Activated naive CD8-positive, alpha-beta T cell treated with anti-CD3 and anti-CD28 coated beads, Interleukin-2, amount 50 U/mL, for 16 hours (primary cell): ENCODE data around the gene GPRC5A.

ENCODE experiments used
- DNase-seq: peaks from one replicate; pipeline ENCODE4 v3.0.0-alpha.2; 2020; ENCODE audit warnings: low read depth, low spot score

The GPRC5A gene

DNA sequence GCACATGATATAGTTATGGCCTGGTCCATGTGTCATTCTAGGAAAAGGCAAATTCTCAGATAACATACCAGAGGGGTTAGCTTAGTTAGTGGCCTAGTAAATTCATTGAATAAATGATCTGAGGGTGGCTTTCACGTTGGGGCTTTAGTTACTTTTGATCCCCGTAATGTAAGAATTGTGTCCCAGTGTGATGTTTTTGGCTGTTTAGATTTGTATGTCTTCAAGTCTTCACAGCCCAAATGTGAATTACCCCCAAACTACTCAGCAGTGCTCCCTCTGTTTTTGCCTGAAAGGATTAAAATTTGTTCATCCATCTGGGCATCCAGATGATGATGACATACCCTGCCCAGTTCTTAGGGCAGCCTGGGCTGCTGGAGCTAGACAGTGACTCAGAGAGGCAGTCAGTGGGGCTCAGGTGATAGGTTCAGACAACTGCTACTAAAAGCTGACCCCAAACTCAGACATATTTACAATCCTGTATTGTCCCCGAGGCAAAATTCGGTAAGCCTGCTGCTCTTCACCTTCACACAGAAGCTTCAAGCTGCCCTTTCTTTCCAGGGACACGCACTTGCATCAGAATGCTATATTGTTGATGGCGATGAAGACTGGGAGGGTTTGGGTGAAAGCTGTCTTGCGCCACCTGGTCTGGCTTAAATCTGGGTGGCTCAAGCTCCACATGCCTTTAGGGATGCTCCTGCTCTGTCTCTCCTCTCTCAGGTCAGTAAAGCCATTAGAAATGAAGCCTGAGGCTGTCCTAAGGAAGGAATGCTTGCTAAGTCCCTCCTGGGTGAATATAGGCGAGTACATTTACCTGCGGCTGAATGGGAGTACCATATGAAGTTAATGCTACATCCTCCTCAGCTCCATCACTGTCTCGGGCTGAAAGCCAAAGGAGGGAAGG, 50.3 kb downstream of the GPRC5A start:
- DNase-seq, result no peak

DNA sequence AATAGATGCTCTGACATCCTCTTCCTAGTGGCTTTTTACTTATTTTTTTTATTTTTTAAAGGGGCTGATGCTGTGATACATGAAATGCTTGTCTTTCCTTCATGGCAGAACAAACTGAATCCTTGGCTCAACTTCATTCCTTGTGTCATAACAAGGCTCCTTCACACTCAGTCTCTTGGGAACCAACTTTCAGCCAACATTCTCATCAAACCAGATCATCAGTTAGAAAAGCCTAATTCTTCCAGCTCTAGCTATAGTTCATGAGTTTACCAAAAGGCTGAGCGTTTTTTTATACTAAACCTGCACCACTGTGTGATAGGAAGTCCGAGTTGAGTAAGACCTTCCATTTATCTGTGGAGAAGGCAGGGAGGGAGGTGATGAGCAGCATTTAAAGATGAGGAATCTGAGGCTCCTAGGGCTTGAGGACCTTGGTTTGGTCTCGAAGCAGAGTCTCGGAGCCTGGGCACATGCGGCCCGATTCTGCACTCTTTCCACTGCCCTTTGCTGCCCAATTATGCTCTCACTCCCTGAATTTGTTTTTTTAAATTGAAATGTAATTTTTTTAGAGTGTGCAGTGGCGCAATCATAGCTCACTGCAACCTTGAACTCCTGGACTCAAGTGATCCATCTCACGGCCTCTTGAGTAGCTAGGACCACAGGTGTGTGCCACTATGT, 52.4 kb downstream of the GPRC5A start:
- no peak for DNase-seq

DNA sequence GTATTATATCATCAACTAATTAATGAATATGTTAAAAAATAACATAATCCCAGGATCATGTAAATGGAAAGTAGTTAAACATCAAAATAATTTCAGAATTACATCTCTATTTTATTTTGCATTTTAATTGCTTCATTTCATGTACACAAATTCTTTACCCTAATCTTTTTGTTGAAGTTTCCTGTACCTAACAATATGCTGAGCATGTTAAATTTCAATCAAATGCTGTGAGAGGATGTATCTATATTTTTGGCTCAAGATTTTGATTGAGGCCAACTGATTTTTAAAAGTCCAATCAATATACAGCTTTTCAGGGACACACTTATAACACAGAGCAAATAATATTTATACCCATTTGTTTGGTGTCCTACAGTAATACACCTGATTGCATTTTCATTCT, 54.2 kb downstream of the GPRC5A start:
- DNase-seq, result no peak

DNA sequence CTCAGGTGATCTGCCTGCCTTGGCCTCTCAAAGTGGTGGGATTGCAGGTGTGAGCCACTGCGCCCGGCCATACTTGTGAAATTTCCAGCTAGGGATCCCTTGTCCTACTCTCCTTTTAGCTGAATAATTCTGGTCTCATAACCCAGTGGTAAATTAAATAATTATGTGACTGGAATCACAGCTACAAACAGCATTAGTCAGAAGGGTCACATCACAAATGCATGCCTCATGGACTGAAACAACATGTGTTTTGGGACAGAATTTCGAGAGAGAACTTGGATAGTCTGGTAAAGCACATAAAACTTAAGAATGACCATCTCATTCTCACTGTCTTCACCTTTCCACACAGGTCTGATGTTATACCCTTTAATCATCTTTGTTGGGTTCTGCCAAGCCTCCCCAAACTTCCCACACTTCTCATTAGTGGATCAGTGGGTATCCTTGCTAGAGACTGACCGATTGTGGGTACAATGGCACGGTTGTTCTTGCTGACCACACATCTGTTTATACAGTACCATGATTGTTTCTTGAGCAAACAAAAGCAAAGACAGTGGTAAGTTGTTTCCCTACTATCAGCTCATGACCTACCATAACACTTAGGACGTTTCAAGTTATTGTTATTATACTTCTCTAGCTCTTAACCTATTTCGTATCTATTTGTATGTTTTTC, 55.5 kb downstream of the GPRC5A start:
- DNase-seq, result no peak

DNA sequence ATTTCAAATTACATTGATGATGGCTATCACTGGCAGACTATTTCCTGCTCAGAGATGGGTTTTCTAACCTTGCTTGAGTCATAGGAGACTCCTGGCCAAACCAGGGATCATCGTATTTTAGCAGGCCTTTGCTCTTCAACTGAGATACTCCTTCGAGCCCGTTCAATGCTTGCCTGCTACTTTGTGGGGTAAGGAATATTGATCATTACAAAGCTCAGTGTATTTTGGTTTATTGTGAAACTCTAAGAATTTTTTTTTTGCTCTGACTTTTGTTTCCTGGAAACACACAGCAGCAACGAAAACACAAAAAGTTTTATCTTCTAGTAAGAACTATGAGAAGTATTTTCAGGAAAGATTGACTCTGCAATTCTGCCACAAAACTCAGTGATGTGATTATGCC, 56.5 kb downstream of the GPRC5A start:
- no peak for DNase-seq

DNA sequence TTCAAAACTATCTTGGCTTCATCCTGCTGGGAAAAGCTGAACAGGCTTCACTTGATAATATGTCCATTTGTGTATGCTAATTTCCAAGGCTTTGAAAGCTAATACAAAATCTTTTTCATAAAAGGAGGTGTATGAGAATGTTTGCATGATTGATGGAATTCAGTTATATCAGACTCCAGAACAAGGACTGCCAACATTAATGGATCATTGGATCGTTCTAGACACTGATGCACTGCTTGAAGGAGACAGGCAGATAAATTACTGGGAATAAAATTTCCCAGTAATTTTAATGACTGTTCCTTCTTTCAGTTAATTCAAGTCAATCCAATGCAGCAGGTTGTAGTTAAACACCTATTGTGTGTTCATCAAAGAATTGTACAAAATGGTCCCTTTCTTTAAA, 60.1 kb downstream of the GPRC5A start:
- DNase-seq, result no peak

DNA sequence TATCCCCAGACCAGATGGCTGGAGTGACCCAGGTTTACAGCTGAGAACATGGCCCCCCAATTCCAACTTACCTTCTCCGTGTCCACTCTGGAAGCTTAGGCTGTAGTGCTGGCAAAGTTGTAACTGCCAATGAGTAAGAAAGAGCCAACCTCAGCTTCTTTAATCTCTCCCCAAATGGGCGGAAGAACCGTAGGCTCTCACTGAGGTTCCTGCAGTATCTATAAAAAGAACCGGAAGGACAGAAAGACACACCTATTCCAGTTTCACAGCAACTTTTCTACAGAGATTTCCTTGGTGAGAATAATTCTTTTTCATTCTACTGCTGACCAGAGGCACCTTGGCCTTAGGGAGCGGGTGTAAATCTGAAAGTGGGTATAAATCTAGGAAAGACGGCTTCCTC, 60.7 kb downstream of the GPRC5A start, which contains the start of gene GPRC5D:
TSS of gene GPRC5D (minus strand) at position 135 of the 400 bp plus-strand sequence. CDS start 1,786 bp downstream, outside the sequence.
- no peak for DNase-seq

DNA sequence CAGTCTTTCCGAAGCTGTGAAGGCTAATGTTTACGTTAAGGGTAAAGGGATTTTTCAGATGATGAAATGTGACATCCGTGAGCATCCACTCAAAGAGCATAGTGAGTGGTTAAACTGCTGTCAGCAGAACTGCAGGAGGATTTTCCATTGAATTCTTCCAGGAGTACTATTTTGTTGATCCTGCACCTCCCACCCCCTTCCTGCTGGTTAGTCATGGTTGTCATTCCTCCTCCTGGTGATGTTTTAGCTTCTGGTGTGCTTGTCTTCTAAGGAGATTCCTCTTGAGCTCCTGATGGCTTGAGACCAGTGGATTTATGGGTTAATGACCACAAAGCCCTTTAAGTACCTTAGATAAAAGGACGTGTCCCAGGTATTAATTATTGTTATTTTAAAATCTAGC, 63.0 kb downstream of the GPRC5A start:
- no peak for DNase-seq

DNA sequence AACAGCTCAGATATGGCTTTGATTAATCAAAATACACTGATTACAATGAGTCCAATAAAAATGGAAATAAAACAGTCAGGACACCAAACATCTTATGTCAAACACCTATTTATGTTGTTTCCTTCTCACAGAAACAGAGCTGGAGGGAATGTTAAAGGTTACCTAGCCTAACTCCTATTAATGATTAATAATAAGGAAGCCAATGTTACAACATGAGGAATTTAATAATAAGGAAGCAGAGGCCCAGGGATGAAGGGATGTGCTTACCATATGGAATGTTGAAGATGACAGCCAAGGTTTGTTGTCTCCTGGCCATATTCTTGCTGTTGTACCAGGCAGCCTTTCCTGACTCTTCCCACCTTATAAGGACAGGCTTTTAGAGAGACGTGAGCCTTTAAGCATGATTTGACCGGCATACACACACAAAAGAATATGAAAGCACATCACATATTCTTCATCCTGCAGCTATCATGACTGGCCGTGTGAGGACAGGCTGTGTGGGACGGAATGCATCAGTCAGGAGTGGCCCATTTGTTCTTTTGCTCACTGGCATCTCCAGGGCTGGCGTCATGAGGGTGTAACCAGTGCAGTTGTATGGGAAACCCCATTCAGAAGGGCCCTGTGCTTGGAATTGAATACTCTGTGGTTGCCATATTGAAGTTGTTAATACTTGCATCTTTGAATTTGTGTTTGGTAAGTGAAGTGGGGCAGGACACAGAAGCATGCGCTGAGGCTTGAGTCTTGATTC, 63.7 kb downstream of the GPRC5A start:
- DNase-seq, result no peak

DNA sequence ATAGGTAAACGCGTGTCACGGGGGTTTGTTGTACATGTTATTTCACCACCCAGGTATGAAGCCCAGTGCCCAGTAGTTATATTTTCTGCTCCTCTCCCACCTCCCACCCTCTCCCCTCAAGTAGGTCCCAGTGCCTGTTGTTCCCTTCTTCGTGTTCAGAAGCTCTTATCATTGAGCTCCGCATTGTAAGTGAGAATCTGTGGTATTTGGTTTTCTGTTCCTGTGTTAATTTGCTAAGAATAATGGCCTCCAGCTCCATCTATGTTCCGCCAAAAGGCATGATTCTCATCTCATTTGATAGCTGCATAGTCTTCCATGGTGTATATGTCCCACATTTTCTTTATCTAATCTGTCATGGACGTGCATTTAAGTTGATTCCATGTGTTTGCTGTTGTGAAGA, 67.5 kb downstream of the GPRC5A start:
- no peak for DNase-seq

DNA sequence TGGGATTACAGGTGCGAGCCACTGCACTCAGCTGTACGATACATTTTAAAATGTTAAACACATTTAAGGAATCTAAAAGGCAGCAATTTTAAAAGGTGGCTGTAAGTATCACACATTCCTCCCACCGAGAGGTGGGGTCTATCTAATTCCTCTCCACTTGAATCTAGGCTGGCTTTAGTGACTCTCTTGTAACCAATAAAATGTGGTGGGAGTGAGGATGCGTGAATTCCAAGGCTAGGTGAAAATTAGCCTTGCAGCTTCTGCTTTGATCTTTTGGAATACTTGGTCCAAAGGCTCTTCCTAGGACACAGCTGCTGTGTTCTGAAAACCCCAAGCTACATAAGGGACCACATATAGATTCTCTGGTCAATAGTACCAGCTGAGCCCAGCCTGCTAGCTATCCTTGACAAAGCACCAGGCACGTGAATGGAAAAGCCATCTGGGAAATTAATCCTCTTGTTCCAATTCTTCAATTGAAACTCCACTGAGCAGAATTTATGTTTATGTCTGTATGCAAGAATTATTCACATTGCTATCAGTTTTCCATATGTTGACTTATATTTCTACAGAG, 69.4 kb downstream of the GPRC5A start:
- DNase-seq, result no peak

DNA sequence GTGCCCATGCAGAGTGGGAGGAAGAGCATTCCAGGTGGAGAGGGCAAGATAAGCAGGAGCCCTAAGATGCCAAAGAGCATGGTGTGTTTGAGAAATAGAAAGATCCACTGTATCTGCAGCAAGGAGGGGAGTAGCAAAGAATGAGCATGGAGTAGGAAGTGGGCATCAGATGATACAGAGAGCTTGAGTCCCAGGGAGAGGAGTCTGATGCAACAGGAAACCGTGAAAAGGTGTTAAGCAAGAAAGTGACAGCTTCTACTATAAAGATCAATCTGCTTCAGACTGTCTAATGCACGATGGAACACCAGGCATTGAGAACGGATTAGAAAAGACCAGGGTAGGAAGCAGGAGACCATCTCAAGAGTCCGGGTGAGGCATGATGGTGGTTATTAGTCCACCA, 72.9 kb downstream of the GPRC5A start:
- no peak for DNase-seq

DNA sequence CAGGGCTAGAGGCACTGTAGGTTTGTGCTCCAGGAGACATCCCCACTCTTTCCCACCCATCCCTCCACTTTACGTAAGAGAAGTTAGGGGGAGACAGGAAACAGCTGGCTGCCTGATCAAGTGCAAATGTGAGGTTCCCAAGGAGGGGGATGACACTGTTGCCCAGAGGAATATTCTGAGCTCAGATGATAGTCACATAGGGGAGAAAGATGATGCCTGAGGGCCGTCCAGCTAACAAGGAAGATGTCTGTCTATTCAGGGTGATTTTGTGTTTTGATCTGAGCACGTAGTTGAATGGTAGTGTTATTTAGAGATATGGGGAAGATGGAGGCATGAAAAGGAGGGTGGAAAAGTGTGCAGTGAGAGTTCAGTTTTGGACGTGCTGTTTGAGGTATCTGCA, 74.5 kb downstream of the GPRC5A start:
- DNase-seq, result no peak
